Mesendoderm (in vitro differentiated cells): ENCODE measurements around the gene SOBP.

Source experiments
- DNase-seq: peaks from one replicate; pipeline ENCODE4 v3.0.0; 2013
- H2AK5ac ChIP-seq: 2 replicates; pipeline ENCODE4 v1.6.1; 2013; ENCODE audit warnings: low read length, inconsistent platforms
- H2BK120ac ChIP-seq: 2 replicates; pipeline ENCODE4 v1.6.1; 2013; ENCODE audit warnings: low read depth, mild to moderate bottlenecking, low read length, moderate library complexity, mixed read lengths
- H2BK15ac ChIP-seq: replicated peaks from 2 replicates; pipeline ENCODE4 v1.6.1; 2013; ENCODE audit warnings: low read depth, mild to moderate bottlenecking, moderate library complexity
- H2BK5ac ChIP-seq: 2 replicates; pipeline ENCODE4 v1.6.1; 2013; ENCODE audit warnings: low read length, inconsistent platforms
- H3K18ac ChIP-seq: 2 replicates; pipeline ENCODE4 v1.6.1; 2013; ENCODE audit warnings: mild to moderate bottlenecking, low read length, mixed read lengths
- H3K23ac ChIP-seq: one replicate; pipeline ENCODE4 v1.6.1; 2013; ENCODE audit warnings: low read length
- H3K27ac ChIP-seq: 2 replicates; pipeline ENCODE4 v1.5.1; 2013; ENCODE audit warnings: low read depth, mild to moderate bottlenecking, inconsistent platforms, low read length, moderate library complexity
- H3K27me3 ChIP-seq: 2 replicates; pipeline ENCODE4 v1.6.1; 2013; ENCODE audit warnings: low read length, control low read depth, mild to moderate bottlenecking, inconsistent platforms; ENCODE audit not compliant: insufficient read depth, poor library complexity
- H3K36me3 ChIP-seq: 2 replicates; pipeline ENCODE4 v1.6.1; 2013; ENCODE audit warnings: low read length, inconsistent platforms; ENCODE audit not compliant: control insufficient read depth, insufficient read depth
- H3K4ac ChIP-seq: one replicate; pipeline ENCODE4 v1.6.1; 2013; ENCODE audit warnings: low read depth, mild to moderate bottlenecking, low read length, moderate library complexity
- H3K4me1 ChIP-seq: 2 replicates; pipeline ENCODE4 v1.6.1; 2013; ENCODE audit warnings: low read depth, low read length, inconsistent platforms; ENCODE audit not compliant: control insufficient read depth
- H3K4me2 ChIP-seq: 2 replicates; pipeline ENCODE4 v1.6.1; 2013; ENCODE audit warnings: low read length
- H3K4me3 ChIP-seq: 2 replicates; pipeline ENCODE4 v1.5.1; 2013; ENCODE audit warnings: mild to moderate bottlenecking, low read length
- H3K56ac ChIP-seq: one replicate; pipeline ENCODE4 v1.6.1; 2013; ENCODE audit warnings: low read length
- H3K79me1 ChIP-seq: 2 replicates; pipeline ENCODE4 v1.6.1; 2013; ENCODE audit warnings: low read length, inconsistent platforms
- H3K79me2 ChIP-seq: 2 replicates; pipeline ENCODE4 v1.6.1; 2013; ENCODE audit warnings: mild to moderate bottlenecking, low read length; ENCODE audit not compliant: control insufficient read depth, insufficient read depth
- H3K9ac ChIP-seq: 2 replicates; pipeline ENCODE4 v1.6.1; 2013; ENCODE audit warnings: low read length, inconsistent platforms
- H4K5ac ChIP-seq: one replicate; pipeline ENCODE4 v1.6.1; 2013; ENCODE audit warnings: low read length
- H4K8ac ChIP-seq: one replicate; pipeline ENCODE4 v1.6.1; 2013; ENCODE audit warnings: low read depth, mild to moderate bottlenecking, control low read depth, low read length, moderate library complexity
- WGBS: extraction: QIAGEN DNeasy Blood & Tissue Kit; methylation state at CpG from one replicate; pipeline ENCODE4 v1.1.7; 2013; ENCODE audit warnings: low lambda C conversion rate, missing lambda C conversion rate; ENCODE audit not compliant: insufficient coverage; ENCODE audit errors: extremely low coverage; 5-methylcytosine and 5-hydroxymethylcytosine counted together

Gene SOBP

DNA sequence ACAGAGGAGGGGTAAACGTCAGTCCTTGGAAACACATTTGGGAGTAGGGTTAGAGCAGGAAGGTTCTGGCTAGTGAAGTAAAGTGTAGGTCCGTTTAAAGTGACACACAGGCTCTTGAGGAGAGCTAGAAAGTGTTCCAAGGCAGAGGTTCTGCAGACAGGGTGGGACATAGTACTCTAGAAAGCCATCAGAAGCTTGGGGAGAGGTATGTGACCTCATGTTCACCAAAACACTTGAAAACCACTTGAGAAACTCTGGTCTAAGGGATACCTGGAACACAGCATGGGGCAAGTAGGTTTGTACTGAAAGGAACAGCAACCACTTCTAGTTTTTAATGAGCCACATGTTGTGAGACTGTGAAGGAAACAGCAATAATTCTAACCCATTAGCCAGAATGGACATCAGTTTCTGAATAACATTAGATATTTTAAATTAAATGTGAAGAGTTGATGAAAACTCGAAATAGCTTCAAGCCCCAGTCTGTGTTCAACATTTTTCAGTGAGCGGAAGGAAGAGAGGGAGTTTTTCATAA lies 49.0 kb downstream of the SOBP start:
- no peak overlapping the region for H2BK15ac ChIP-seq
- H3K9ac ChIP-seq: no peak overlapping the region
- H3K36me3 ChIP-seq: no peaks in the 10 kb centered on the region
- no peaks in the 10 kb centered on the region for H3K79me1 ChIP-seq
- WGBS: no CpG with 5 or more reads among the region's 4 CpGs
- H3K4me3 ChIP-seq: no peak overlapping the region
- H3K27ac ChIP-seq: no peak overlapping the region
- H2AK5ac ChIP-seq: no peak overlapping the region
- no peak for DNase-seq
- no peak overlapping the region for H3K56ac ChIP-seq
- peaks cover 4% of the 10 kb centered on the region for H3K4me1 ChIP-seq
- no peak overlapping the region for H2BK5ac ChIP-seq
- H3K23ac ChIP-seq: no peak overlapping the region
- H2BK120ac ChIP-seq: no peak overlapping the region
- no peak overlapping the region for H4K5ac ChIP-seq
- H3K4ac ChIP-seq: no peak overlapping the region
- H3K27me3 ChIP-seq: no peaks in the 10 kb centered on the region
- H3K18ac ChIP-seq: no peak overlapping the region
- H3K4me2 ChIP-seq: no peak overlapping the region
- no peak overlapping the region for H4K8ac ChIP-seq
- no peaks in the 10 kb centered on the region for H3K79me2 ChIP-seq

DNA sequence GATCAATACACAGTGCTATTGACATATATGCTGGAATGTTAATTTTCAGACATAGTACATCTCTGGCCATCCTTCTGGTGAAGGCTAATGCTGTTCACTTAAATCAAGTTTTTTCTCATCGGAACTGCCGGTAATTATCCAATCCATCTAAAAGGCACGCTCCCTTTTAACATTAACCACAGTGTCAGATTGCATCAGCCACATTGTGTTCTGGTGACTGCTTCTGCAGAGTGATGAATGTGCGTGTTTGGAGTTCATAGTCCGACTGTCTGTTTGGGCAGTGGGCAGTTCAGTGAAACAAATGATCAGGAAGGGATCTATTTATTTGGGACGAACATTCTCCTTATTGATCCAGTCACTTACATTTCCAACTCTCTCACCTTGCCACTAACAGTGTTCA lies 49.5 kb downstream of the SOBP start:
- Histone ChIP-seq H2AK5ac (no peak overlapping the region), H3K18ac (no peak overlapping the region), H3K27me3 (no peaks in the 10 kb centered on the region), H4K8ac (no peak overlapping the region), H3K4me1 (peaks cover 4% of the 10 kb centered on the region), H2BK15ac (no peak overlapping the region), H3K9ac (no peak overlapping the region), H3K23ac (no peak overlapping the region), H3K4ac (no peak overlapping the region), H3K27ac (no peak overlapping the region), H3K79me2 (no peaks in the 10 kb centered on the region), H3K56ac (no peak overlapping the region), H3K4me3 (no peak overlapping the region), H3K4me2 (no peak overlapping the region), H2BK5ac (no peak overlapping the region), H2BK120ac (no peak overlapping the region), H3K36me3 (no peaks in the 10 kb centered on the region), H4K5ac (no peak overlapping the region), H3K79me1 (no peaks in the 10 kb centered on the region)
- no CpG with 5 or more reads among the region's 6 CpGs for WGBS
- DNase-seq: no peak

DNA sequence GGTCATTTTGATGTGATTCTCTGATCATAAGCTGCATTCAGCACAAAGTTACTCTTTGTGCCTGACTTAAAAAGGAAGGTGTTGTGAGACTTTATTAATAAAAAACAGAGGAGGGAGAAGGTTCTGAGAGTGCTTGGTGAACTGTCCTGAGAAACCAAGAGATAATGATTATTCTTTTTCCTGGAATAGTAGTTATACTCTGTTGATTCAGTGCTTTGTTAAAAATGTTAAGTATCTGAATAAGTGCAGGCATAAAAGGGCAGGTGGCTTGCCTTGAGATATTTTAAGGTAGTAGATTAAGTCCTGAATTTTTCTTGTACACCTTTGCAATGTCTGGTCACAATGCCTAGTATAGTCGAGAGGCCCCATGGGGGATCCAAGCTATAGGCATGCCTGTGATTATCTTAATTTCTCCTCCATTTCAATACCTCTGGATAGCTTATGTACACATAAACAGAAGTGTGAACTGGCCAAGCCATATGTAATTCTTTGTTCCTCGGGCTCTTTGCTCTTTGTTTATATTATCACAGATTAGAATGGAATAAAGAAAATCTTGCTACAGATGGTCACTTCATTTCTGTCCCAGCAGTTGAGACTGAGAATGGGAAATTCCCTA lies 50.0 kb downstream of the SOBP start:
- Histone ChIP-seq H3K4me3 (no peak overlapping the region), H3K27ac (no peak overlapping the region)
- WGBS: no CpG with 5 or more reads among the region's 2 CpGs

DNA sequence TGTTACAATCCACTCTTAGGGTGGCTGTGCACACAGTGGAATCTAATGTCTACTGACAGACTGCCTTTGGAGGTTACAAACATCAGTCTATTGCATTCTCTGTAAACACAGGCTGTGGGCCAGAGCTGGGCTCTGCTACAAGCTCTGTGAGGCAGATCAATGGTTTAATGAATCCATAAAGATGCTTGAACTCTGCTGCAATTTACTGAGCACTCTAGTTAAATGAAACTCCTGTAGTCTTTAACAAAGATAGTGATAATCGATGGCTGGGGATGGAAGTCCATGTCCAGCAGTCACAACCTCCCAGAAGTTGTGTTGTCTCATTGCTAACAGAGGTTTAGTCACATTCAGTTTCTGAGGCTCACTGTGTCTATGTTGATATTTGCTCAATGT lies 50.5 kb downstream of the SOBP start:
- Histone ChIP-seq H3K27me3 (no peaks in the 10 kb centered on the region), H3K4me3 (no peak overlapping the region), H3K79me1 (no peaks in the 10 kb centered on the region), H2BK120ac (no peak overlapping the region), H3K18ac (no peak overlapping the region), H3K23ac (no peak overlapping the region), H3K4ac (no peak overlapping the region), H2AK5ac (no peak overlapping the region), H2BK5ac (no peak overlapping the region), H3K4me1 (peaks cover 4% of the 10 kb centered on the region), H4K8ac (no peak overlapping the region), H3K79me2 (no peaks in the 10 kb centered on the region), H4K5ac (no peak overlapping the region), H3K27ac (no peak overlapping the region), H3K9ac (no peak overlapping the region), H3K56ac (no peak overlapping the region), H3K36me3 (no peaks in the 10 kb centered on the region), H2BK15ac (no peak overlapping the region), H3K4me2 (no peak overlapping the region)
- DNase-seq: no peak
- WGBS: no CpG with 5 or more reads among the region's 1 CpG

More for the DNA sequence above, 50.0 kb downstream of the SOBP start:
- H3K18ac ChIP-seq: no peak overlapping the region
- H4K5ac ChIP-seq: no peak overlapping the region
- no peaks in the 10 kb centered on the region for H3K27me3 ChIP-seq
- no peak overlapping the region for H4K8ac ChIP-seq
- H2BK15ac ChIP-seq: no peak overlapping the region
- no peak overlapping the region for H2BK5ac ChIP-seq
- no peaks in the 10 kb centered on the region for H3K36me3 ChIP-seq
- H3K4me2 ChIP-seq: no peak overlapping the region
- H3K56ac ChIP-seq: no peak overlapping the region
- H3K79me2 ChIP-seq: no peaks in the 10 kb centered on the region
- no peak overlapping the region for H2AK5ac ChIP-seq
- no peak overlapping the region for H3K23ac ChIP-seq
- H3K9ac ChIP-seq: no peak overlapping the region
- H3K4me1 ChIP-seq: peaks cover 4% of the 10 kb centered on the region
- DNase-seq: no peak
- H2BK120ac ChIP-seq: no peak overlapping the region
- H3K79me1 ChIP-seq: no peaks in the 10 kb centered on the region
- H3K4ac ChIP-seq: no peak overlapping the region

DNA sequence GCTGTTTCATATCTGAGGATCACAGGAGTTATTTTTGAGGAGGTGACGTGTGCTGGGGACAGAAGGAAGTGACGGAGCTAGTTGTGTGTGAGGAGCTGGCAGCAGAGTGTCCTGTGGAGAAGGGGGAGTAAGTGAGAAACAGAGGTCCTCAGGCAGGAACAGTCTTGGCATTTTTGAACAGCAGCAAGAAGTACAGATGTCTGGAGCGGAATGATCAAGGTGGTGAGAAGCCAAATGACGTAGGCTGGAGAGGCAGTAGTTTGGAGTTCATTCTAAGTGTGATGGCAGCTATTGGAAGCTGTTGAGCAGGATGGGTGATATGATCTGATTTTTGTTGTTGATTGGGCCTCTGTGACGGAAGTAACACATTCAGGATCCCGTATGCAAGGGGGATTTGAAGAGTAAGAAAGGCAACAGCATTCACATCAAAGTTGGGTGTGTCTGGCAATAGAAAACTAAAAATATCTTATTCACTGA lies 52.3 kb downstream of the SOBP start:
- Histone ChIP-seq H3K18ac (no peak overlapping the region), H2BK5ac (no peak overlapping the region), H3K56ac (no peak overlapping the region), H3K4me1 (peaks cover 4% of the 10 kb centered on the region), H3K4me3 (no peak overlapping the region), H3K79me1 (no peaks in the 10 kb centered on the region), H2BK120ac (no peak overlapping the region), H3K79me2 (no peaks in the 10 kb centered on the region), H4K8ac (no peak overlapping the region), H2BK15ac (no peak overlapping the region), H3K9ac (no peak overlapping the region), H4K5ac (no peak overlapping the region), H3K4me2 (no peak overlapping the region), H3K23ac (peak overlapping the region; percentile 12), H3K4ac (no peak overlapping the region), H3K27ac (no peak overlapping the region), H2AK5ac (no peak overlapping the region), H3K36me3 (no peaks in the 10 kb centered on the region), H3K27me3 (no peaks in the 10 kb centered on the region)
- peak; percentile 59 for DNase-seq
- no CpG with 5 or more reads among the region's 6 CpGs for WGBS

DNA sequence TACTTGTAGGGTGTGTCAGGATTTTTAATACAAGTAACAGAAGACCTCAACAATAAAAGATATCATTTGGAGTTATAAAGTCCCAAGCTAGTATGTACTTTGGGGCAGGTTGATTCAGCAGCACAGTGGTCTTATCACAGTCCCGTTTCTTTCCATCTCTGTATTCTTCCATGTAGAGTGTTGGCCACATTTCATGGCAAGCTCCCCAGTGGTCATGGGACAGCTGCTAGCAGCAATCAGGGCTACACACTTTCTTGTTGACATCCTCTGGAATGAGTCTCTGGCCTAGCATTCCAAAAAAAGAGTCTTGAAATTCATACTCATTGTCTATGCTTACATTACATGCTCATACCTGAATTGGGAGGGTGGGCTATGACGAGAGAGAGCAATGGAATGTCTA lies 53.2 kb downstream of the SOBP start:
- Histone ChIP-seq H2BK5ac (no peak overlapping the region), H2BK120ac (no peak overlapping the region), H3K79me1 (no peaks in the 10 kb centered on the region), H3K27me3 (no peaks in the 10 kb centered on the region), H2AK5ac (no peak overlapping the region), H3K23ac (no peak overlapping the region), H2BK15ac (no peak overlapping the region), H4K8ac (no peak overlapping the region), H3K18ac (no peak overlapping the region), H3K36me3 (no peaks in the 10 kb centered on the region), H3K79me2 (no peaks in the 10 kb centered on the region), H3K27ac (no peak overlapping the region), H3K4me1 (peaks cover 4% of the 10 kb centered on the region), H3K56ac (no peak overlapping the region), H3K4me3 (no peak overlapping the region), H3K4me2 (no peak overlapping the region), H3K9ac (no peak overlapping the region), H3K4ac (no peak overlapping the region), H4K5ac (no peak overlapping the region)
- no peak for DNase-seq
- whole genome bisulfite sequencing: no CpG with 5 or more reads among the region's 2 CpGs
